HEK293T (cell line): ENCODE measurements around the gene CASP10.

Experiments used
- ARNT ChIP-seq: fragments of 450-650 bp; IDR thresholded peaks from 2 replicates; pipeline ENCODE4 v1.6.1; 2017; ENCODE audit warnings: mild to moderate bottlenecking
- BHLHE40 ChIP-seq: fragments of 450-650 bp; IDR thresholded peaks from 2 replicates; pipeline ENCODE4 v1.6.1; 2016; ENCODE audit warnings: mild to moderate bottlenecking, moderate library complexity, borderline replicate concordance
- FOXK2 ChIP-seq: fragments of 450-650 bp; IDR thresholded peaks from 2 replicates; pipeline ENCODE4 v1.6.1; 2016; ENCODE audit warnings: mild to moderate bottlenecking
- FOXM1 ChIP-seq: fragments of 450-650 bp; IDR thresholded peaks from 2 replicates; pipeline ENCODE4 v1.6.1; 2017; ENCODE audit warnings: mild to moderate bottlenecking, borderline replicate concordance
- HDGF ChIP-seq: fragments of 450-650 bp; IDR thresholded peaks from 2 replicates; pipeline ENCODE4 v1.6.1; 2017; ENCODE audit warnings: antibody characterized with exemption, borderline replicate concordance
- L3MBTL2 ChIP-seq: fragments of 450-650 bp; conservative IDR thresholded peaks from 2 replicates; pipeline ENCODE4 v1.6.1; 2016; ENCODE audit warnings: mild to moderate bottlenecking
- SP1 ChIP-seq: fragments of 450-650 bp; IDR thresholded peaks from 2 replicates; pipeline ENCODE4 v1.6.1; 2017
- SUZ12 ChIP-seq: fragments of 450-650 bp; IDR thresholded peaks from 2 replicates; pipeline ENCODE4 v1.6.1; 2016; ENCODE audit warnings: mild to moderate bottlenecking
- ZNF384 ChIP-seq: fragments of 450-650 bp; IDR thresholded peaks from 2 replicates; pipeline ENCODE4 v1.6.1; 2016
- TF ChIP-seq, protein P1 (sequence below): fragments of 450-650 bp; IDR thresholded peaks from 2 replicates; pipeline ENCODE4 v1.6.1; 2016

- TF ChIP-seq SP1 = no peak
- TF ChIP-seq, protein P1, sequence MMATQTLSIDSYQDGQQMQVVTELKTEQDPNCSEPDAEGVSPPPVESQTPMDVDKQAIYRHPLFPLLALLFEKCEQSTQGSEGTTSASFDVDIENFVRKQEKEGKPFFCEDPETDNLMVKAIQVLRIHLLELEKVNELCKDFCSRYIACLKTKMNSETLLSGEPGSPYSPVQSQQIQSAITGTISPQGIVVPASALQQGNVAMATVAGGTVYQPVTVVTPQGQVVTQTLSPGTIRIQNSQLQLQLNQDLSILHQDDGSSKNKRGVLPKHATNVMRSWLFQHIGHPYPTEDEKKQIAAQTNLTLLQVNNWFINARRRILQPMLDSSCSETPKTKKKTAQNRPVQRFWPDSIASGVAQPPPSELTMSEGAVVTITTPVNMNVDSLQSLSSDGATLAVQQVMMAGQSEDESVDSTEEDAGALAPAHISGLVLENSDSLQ = no peak
- TF ChIP-seq BHLHE40 = no peak
- TF ChIP-seq L3MBTL2 = no peak
- TF ChIP-seq HDGF = no peak
- TF ChIP-seq SUZ12 = no peak
- TF ChIP-seq ZNF384 = no peak
- TF ChIP-seq FOXK2 = no peak
- TF ChIP-seq FOXM1 = no peak
- no peak for TF ChIP-seq ARNT
These were observed 22.5 kb downstream of the CASP10 start for GRCh38 chr2:201205515-201205849.
